GM21737 (cell line): ENCODE measurements around the gene MPIG6B.

Experiments used
- ATAC-seq: cut with Tn5 transposase; IDR thresholded peaks from one replicate; pipeline ENCODE4 v1.9.1; 2021; ENCODE audit warnings: mild to moderate bottlenecking, moderate library complexity; ENCODE audit not compliant: unreplicated experiment

The MPIG6B gene

GRCh38 chr6:31765559-31765909 is 42.4 kb downstream of the MPIG6B start:
- no peak for ATAC-seq

GRCh38 chr6:31765910-31766794 is 43.0 kb downstream of the MPIG6B start:
- no peak for ATAC-seq

- ATAC-seq: no peak
Measured at GRCh38 chr6:31767096-31767645, 44.0 kb downstream of the MPIG6B start.

- ATAC-seq: no peak
Measured at GRCh38 chr6:31768363-31769257, 45.4 kb downstream of the MPIG6B start.

GRCh38 chr6:31769684-31770371 is 46.7 kb downstream of the MPIG6B start:
- ATAC-seq: no peak

GRCh38 chr6:31770860-31771259 is 47.7 kb downstream of the MPIG6B start:
- ATAC-seq: no peak

GRCh38 chr6:31771992-31772358 is 48.8 kb downstream of the MPIG6B start:
- no peak for ATAC-seq

GRCh38 chr6:31775184-31775583 is 52.0 kb downstream of the MPIG6B start:
- no peak for ATAC-seq

- no peak for ATAC-seq
Measured at GRCh38 chr6:31775633-31776484, 52.7 kb downstream of the MPIG6B start.
